Testis (tissue), 3 donors: ENCODE measurements around the gene PSMD2. TPM values are rescaled to one million over a fixed set of nuclear protein-coding genes. Genes with fewer than 3 reads are reported as not detected.

Experiments used
- DNase-seq: peaks from one replicate; pipeline ENCODE4 v3.0.0-alpha.2; 2019
- H3K27ac ChIP-seq, 2 donors: fragments of 200-600 bp; sonication (generic); one replicate each; pipeline ENCODE4 v1.5.1; 2019
- H3K27me3 ChIP-seq: fragments of 200-600 bp; sonication (generic); one replicate; pipeline ENCODE4 v1.5.1; 2019
- H3K36me3 ChIP-seq: fragments of 200-600 bp; sonication (generic); one replicate; pipeline ENCODE4 v1.5.1; 2017; ENCODE audit warnings: low read depth; ENCODE audit errors: missing control alignments
- H3K4me1 ChIP-seq: fragments of 200-600 bp; sonication (generic); one replicate; pipeline ENCODE4 v1.5.1; 2019
- H3K4me3 ChIP-seq, 2 donors: fragments of 200-600 bp; sonication (generic); one replicate each; pipeline ENCODE4 v1.5.1; 2017 to 2019
- H3K9me3 ChIP-seq: fragments of 200-600 bp; sonication (generic); one replicate; pipeline ENCODE4 v1.5.1; 2017
- CTCF ChIP-seq, 3 experiments: fragments of 450-650 bp in 2 of 3; fragments of 200-600 bp in 1 of 3; sonication (generic) in 1 of 3; IDR thresholded peaks; one replicate each; pipeline ENCODE4 v1.5.1; 2016 to 2019; ENCODE audit warnings: antibody characterized with exemption in 3 of 3, mild to moderate bottlenecking in 2 of 3, moderate library complexity in 1 of 3
- POLR2A ChIP-seq: fragments of 450-650 bp; IDR thresholded peaks from one replicate; pipeline ENCODE4 v1.6.1; 2017; ENCODE audit warnings: antibody characterized with exemption, mild to moderate bottlenecking, moderate library complexity
- WGBS, 2 donors: methylation state at CpG; one replicate each; pipeline ENCODE4 v1.1.5; 2018; 5-methylcytosine and 5-hydroxymethylcytosine counted together
- intact Hi-C: fragments of 100-400 bp; cut with DNase I; formaldehyde crosslinking; loops from one replicate; pipeline ENCODE4 v1.15.1; 2023; ENCODE audit warnings: low total_unique reads
- polyA plus RNA-seq: library from polyadenylated mRNA; stranded (reverse); fragments of 350-450 nt; fragmentation: Illumina TruSeq; extraction: RNeasy Lipid Tissue Mini Kit (QIAGEN cat#74804); gene quantifications from one replicate; pipeline ENCODE4 v1.2.3, GENCODE V29; 2014; ENCODE audit warnings: low read depth, low replicate concordance; ENCODE audit not compliant: insufficient read depth
- total RNA-seq, 2 donors: library from RNA; depleted of rRNA; stranded (reverse); fragments of >200 nt; gene quantifications; one replicate each; pipeline ENCODE4 v1.2.3, GENCODE V29; 2016

Gene PSMD2
- total and polyA plus RNA-seq, 3 donors from 2014 or later, result 289 to 379 (median 339) TPM

- intact Hi-C loops, result no loop called here
- Histone ChIP-seq H3K27me3 (no peaks in the 10 kb centered on the region), H3K36me3 (no peaks in the 10 kb centered on the region), H3K9me3 (no peaks in the 10 kb centered on the region), H3K27ac (no peak overlapping the region), H3K4me1 (peaks cover 40% of the 10 kb centered on the region), H3K4me3 (no peak overlapping the region)
- 54 to 58% methylated on average over 5 of the region's 5 CpGs for WGBS, 2 donors
- TF ChIP-seq POLR2A (no peak), CTCF (IDR thresholded peaks at IDR 0.05) (no peak)
- DNase-seq, result no peak
Measured at GRCh38 chr3:184343200-184343876, 44.3 kb downstream of the PSMD2 start.

- Histone ChIP-seq H3K4me1 (peaks cover 46% of the 10 kb centered on the region), H3K27ac (peak overlapping the region; percentile 15 to 68), H3K27me3 (no peaks in the 10 kb centered on the region), H3K36me3 (no peaks in the 10 kb centered on the region), H3K4me3 (no peak overlapping the region), H3K9me3 (no peaks in the 10 kb centered on the region)
- TF ChIP-seq CTCF (IDR thresholded peaks at IDR 0.05), result no peak
- TF ChIP-seq POLR2A, result no peak
- intact Hi-C loops, result no loop called here
- DNase-seq, result no peak
- 75 to 85% methylated on average over 11 to 24 of the region's 24 CpGs for WGBS, 2 donors
Measured at GRCh38 chr3:184344579-184345316, 45.7 kb downstream of the PSMD2 start.

GRCh38 chr3:184345317-184346144, 46.5 kb downstream of the PSMD2 start:
- TF ChIP-seq CTCF (IDR thresholded peaks at IDR 0.05) (peak; percentile 18 to 50 (median 47)), POLR2A (no peak)
- Histone ChIP-seq H3K4me1 (peaks cover 53% of the 10 kb centered on the region), H3K36me3 (no peaks in the 10 kb centered on the region), H3K27me3 (no peaks in the 10 kb centered on the region), H3K9me3 (no peaks in the 10 kb centered on the region), H3K27ac (peak overlapping the region; percentile 15 to 68), H3K4me3 (no peak overlapping the region)
- DNase-seq, result peak; percentile 92
- intact Hi-C loops, result no loop called here
- WGBS, 2 donors, result 47 to 65% methylated on average over 14 of the region's 14 CpGs

GRCh38 chr3:184346480-184347190, 47.6 kb downstream of the PSMD2 start:
- intact Hi-C loops, result no loop called here
- WGBS, 2 donors, result 91 to 92% methylated on average over 15 to 20 of the region's 20 CpGs
- no peaks in the 10 kb centered on the region for H3K9me3 ChIP-seq
- H3K36me3 ChIP-seq, result no peaks in the 10 kb centered on the region
- H3K27ac ChIP-seq, result peak overlapping the region; percentile 15 to 68
- H3K27me3 ChIP-seq, result no peaks in the 10 kb centered on the region
- DNase-seq, result no peak
- no peak overlapping the region for H3K4me3 ChIP-seq
- TF ChIP-seq POLR2A (no peak), CTCF (IDR thresholded peaks at IDR 0.05) (no peak)
- H3K4me1 ChIP-seq, result peaks cover 64% of the 10 kb centered on the region
